ENCODE results near the gene ADRA2C.

Gene ADRA2C

GRCh38 chr4:3807311-3807710 lies 41.1 kb downstream of the ADRA2C start:
- no peaks in the 10 kb centered on the region for H3K36me3 ChIP-seq (ENCODE audit: control insufficient read depth, insufficient read depth, low read length)
- no peaks in the 10 kb centered on the region for H3K27me3 ChIP-seq (ENCODE audit: control insufficient read depth, insufficient read depth, low read length)
- no peak overlapping the region for H3K9ac ChIP-seq (ENCODE audit: low read depth, low read length)
- peaks cover 7% of the 10 kb centered on the region for H3K4me1 ChIP-seq (ENCODE audit: control insufficient read depth, insufficient read depth, low read length)
- no peak overlapping the region for H3K4me3 ChIP-seq (ENCODE audit: low read depth, low read length)
- H3K9me3 ChIP-seq (ENCODE audit: control insufficient read depth, insufficient read depth, low read length), result no peaks in the 10 kb centered on the region

- peaks cover 7% of the 10 kb centered on the region for H3K4me1 ChIP-seq (ENCODE audit: control insufficient read depth, insufficient read depth, low read length)
- H3K4me3 ChIP-seq (ENCODE audit: low read depth, low read length), result no peak overlapping the region
- H3K9me3 ChIP-seq (ENCODE audit: control insufficient read depth, insufficient read depth, low read length), result no peaks in the 10 kb centered on the region
- no peaks in the 10 kb centered on the region for H3K36me3 ChIP-seq (ENCODE audit: control insufficient read depth, insufficient read depth, low read length)
- no peak overlapping the region for H3K9ac ChIP-seq (ENCODE audit: low read depth, low read length)
- H3K27me3 ChIP-seq (ENCODE audit: control insufficient read depth, insufficient read depth, low read length), result no peaks in the 10 kb centered on the region
Observed at GRCh38 chr4:3807822-3808496, 41.8 kb downstream of the ADRA2C start.

DNA sequence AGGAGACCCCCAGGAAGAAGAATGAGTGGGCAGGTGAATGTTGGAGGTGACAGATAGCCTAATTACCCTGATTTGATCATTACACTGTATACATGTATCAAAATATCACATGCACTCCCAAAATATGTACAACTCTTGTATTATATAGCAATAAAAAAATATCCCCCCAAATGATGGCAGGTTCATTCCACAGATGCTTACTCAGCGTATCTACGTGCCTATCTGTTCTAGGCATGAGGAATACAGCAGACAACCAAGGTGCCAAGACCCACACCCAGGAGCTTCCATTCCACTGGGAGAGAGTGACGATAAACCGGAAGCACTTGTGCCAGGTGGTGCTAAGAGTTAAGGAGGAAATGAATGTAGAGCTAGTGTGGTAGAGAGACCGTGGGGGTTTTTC lies 42.4 kb downstream of the ADRA2C start:
- Histone ChIP-seq H3K9me3 (ENCODE audit: control insufficient read depth, insufficient read depth, low read length) (no peaks in the 10 kb centered on the region), H3K9ac (ENCODE audit: low read depth, low read length) (no peak overlapping the region), H3K36me3 (ENCODE audit: control insufficient read depth, insufficient read depth, low read length) (no peaks in the 10 kb centered on the region), H3K27me3 (ENCODE audit: control insufficient read depth, insufficient read depth, low read length) (no peaks in the 10 kb centered on the region), H3K4me3 (ENCODE audit: low read depth, low read length) (no peak overlapping the region), H3K4me1 (ENCODE audit: control insufficient read depth, insufficient read depth, low read length) (peaks cover 7% of the 10 kb centered on the region)

- H3K27me3 ChIP-seq (ENCODE audit: control insufficient read depth, insufficient read depth, low read length), result no peaks in the 10 kb centered on the region
- no peak overlapping the region for H3K4me3 ChIP-seq (ENCODE audit: low read depth, low read length)
- peaks cover 7% of the 10 kb centered on the region for H3K4me1 ChIP-seq (ENCODE audit: control insufficient read depth, insufficient read depth, low read length)
- H3K9me3 ChIP-seq (ENCODE audit: control insufficient read depth, insufficient read depth, low read length), result no peaks in the 10 kb centered on the region
- no peaks in the 10 kb centered on the region for H3K36me3 ChIP-seq (ENCODE audit: control insufficient read depth, insufficient read depth, low read length)
- no peak overlapping the region for H3K9ac ChIP-seq (ENCODE audit: low read depth, low read length)
Observed at GRCh38 chr4:3809028-3809427, 42.8 kb downstream of the ADRA2C start.

DNA sequence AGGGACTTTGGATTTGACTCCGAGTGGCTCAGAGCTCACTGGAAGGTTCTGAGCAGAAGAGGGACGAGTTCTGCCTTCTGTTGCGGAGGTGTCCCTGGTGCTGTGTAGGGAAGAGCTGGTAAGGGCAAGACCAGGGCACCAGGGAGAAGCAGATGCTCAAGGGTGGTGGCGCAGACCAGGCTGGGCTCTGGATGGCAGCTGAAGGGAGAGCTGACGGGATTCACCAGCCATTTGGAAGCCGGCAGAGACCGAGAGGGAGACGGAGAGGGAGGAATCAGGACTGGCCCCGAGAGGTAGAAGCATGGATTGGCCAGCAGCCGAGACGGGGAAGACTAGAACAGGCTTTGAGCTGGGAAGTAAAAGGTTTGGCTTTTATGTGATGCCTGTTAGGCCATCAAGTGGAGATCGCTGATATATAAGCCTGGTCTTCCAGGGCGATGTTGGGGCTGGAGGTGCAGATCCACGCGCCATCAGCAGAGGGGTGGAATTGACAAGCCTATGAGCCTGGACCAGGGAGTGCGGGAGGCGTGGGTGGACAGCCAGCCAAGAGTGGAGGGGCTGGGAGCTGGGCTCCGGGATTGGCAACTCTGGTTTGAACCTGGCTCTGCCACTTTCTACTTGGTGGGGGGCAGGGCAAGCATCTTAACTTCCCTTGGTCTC lies 43.4 kb downstream of the ADRA2C start:
- H3K36me3 ChIP-seq (ENCODE audit: control insufficient read depth, insufficient read depth, low read length), result no peaks in the 10 kb centered on the region
- no peaks in the 10 kb centered on the region for H3K27me3 ChIP-seq (ENCODE audit: control insufficient read depth, insufficient read depth, low read length)
- H3K9me3 ChIP-seq (ENCODE audit: control insufficient read depth, insufficient read depth, low read length), result no peaks in the 10 kb centered on the region
- H3K4me1 ChIP-seq (ENCODE audit: control insufficient read depth, insufficient read depth, low read length), result peaks cover 7% of the 10 kb centered on the region
- no peak overlapping the region for H3K9ac ChIP-seq (ENCODE audit: low read depth, low read length)
- H3K4me3 ChIP-seq (ENCODE audit: low read depth, low read length), result no peak overlapping the region

- H3K9ac ChIP-seq (ENCODE audit: low read depth, low read length), result no peak overlapping the region
- H3K4me1 ChIP-seq (ENCODE audit: control insufficient read depth, insufficient read depth, low read length), result peaks cover 7% of the 10 kb centered on the region
- H3K36me3 ChIP-seq (ENCODE audit: control insufficient read depth, insufficient read depth, low read length), result no peaks in the 10 kb centered on the region
- no peak overlapping the region for H3K4me3 ChIP-seq (ENCODE audit: low read depth, low read length)
- no peaks in the 10 kb centered on the region for H3K9me3 ChIP-seq (ENCODE audit: control insufficient read depth, insufficient read depth, low read length)
- H3K27me3 ChIP-seq (ENCODE audit: control insufficient read depth, insufficient read depth, low read length), result no peaks in the 10 kb centered on the region
Observed at GRCh38 chr4:3810111-3810680, 44.0 kb downstream of the ADRA2C start.

GRCh38 chr4:3810796-3811485 lies 44.8 kb downstream of the ADRA2C start:
- no peak overlapping the region for H3K4me3 ChIP-seq (ENCODE audit: low read depth, low read length)
- H3K9ac ChIP-seq (ENCODE audit: low read depth, low read length), result no peak overlapping the region
- no peaks in the 10 kb centered on the region for H3K36me3 ChIP-seq (ENCODE audit: control insufficient read depth, insufficient read depth, low read length)
- no peaks in the 10 kb centered on the region for H3K27me3 ChIP-seq (ENCODE audit: control insufficient read depth, insufficient read depth, low read length)
- H3K9me3 ChIP-seq (ENCODE audit: control insufficient read depth, insufficient read depth, low read length), result no peaks in the 10 kb centered on the region
- peaks cover 7% of the 10 kb centered on the region for H3K4me1 ChIP-seq (ENCODE audit: control insufficient read depth, insufficient read depth, low read length)

DNA sequence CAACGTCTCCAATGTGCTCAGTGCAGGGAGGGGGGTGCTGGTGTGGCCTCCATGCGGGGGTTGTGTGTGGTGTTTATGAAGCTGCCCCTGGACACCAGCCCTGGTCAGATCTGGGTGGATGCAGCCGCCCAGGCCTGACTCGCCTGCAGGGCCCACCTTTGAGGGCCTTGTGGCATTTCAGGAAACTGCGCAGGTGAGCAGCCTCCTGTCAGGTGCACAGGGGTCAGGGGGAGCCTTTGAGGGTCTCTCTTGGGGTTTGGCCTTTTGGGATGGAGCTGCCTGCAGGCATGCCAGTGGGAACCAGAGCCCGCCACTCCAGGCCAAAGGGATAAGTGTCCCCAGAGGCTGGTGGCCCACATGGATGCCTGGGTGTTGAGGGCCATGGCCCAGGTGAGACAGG lies 45.4 kb downstream of the ADRA2C start:
- no peak overlapping the region for H3K9ac ChIP-seq (ENCODE audit: low read depth, low read length)
- no peak overlapping the region for H3K4me3 ChIP-seq (ENCODE audit: low read depth, low read length)
- no peaks in the 10 kb centered on the region for H3K27me3 ChIP-seq (ENCODE audit: control insufficient read depth, insufficient read depth, low read length)

GRCh38 chr4:3812211-3812934 lies 46.2 kb downstream of the ADRA2C start:
- Histone ChIP-seq H3K9ac (ENCODE audit: low read depth, low read length) (no peak overlapping the region), H3K27me3 (ENCODE audit: control insufficient read depth, insufficient read depth, low read length) (no peaks in the 10 kb centered on the region), H3K4me3 (ENCODE audit: low read depth, low read length) (no peak overlapping the region)

More for the DNA sequence above, 45.4 kb downstream of the ADRA2C start:
- H3K36me3 ChIP-seq (ENCODE audit: control insufficient read depth, insufficient read depth, low read length), result no peaks in the 10 kb centered on the region
- H3K4me1 ChIP-seq (ENCODE audit: control insufficient read depth, insufficient read depth, low read length), result peaks cover 7% of the 10 kb centered on the region
- H3K9me3 ChIP-seq (ENCODE audit: control insufficient read depth, insufficient read depth, low read length), result no peaks in the 10 kb centered on the region

GRCh38 chr4:3813151-3814052 lies 47.2 kb downstream of the ADRA2C start:
- H3K4me1 ChIP-seq (ENCODE audit: control insufficient read depth, insufficient read depth, low read length), result no peaks in the 10 kb centered on the region
- H3K27me3 ChIP-seq (ENCODE audit: control insufficient read depth, insufficient read depth, low read length), result no peaks in the 10 kb centered on the region
- H3K9me3 ChIP-seq (ENCODE audit: control insufficient read depth, insufficient read depth, low read length), result no peaks in the 10 kb centered on the region
- no peak overlapping the region for H3K9ac ChIP-seq (ENCODE audit: low read depth, low read length)
- H3K4me3 ChIP-seq (ENCODE audit: low read depth, low read length), result no peak overlapping the region
- H3K36me3 ChIP-seq (ENCODE audit: control insufficient read depth, insufficient read depth, low read length), result no peaks in the 10 kb centered on the region

More at GRCh38 chr4:3812211-3812934, 46.2 kb downstream of the ADRA2C start:
- Histone ChIP-seq H3K9me3 (ENCODE audit: control insufficient read depth, insufficient read depth, low read length) (no peaks in the 10 kb centered on the region), H3K4me1 (ENCODE audit: control insufficient read depth, insufficient read depth, low read length) (peaks cover 7% of the 10 kb centered on the region), H3K36me3 (ENCODE audit: control insufficient read depth, insufficient read depth, low read length) (no peaks in the 10 kb centered on the region)

Measured in iPS-15b (cell line).